ENCODE measurements around the gene NHLRC1.

DNA sequence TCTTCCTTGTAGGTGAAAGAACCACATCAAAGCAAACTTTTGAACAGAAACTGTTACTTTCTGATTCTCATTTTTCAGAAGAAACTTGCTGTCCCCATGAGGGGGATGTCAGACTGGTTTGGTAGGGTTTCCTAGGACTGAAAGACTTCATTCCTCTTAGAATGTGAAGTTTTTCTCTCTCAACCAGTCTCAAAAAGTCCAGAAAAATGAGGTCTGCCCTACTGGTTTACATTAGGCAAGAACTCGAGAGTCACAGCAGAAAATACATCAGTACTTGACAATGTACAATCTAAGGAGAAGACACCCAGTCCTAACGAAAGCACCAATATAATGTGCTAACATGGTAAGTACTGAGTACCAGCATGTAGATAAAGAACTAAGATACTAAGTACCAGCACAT, 12.7 kb upstream of the NHLRC1 start:
- TF ChIP-seq EZH2 (IDR thresholded peaks at IDR 0.05; ENCODE audit: borderline replicate concordance, insufficient read depth, low read length, poor library complexity, severe bottlenecking) (no peak), CTCF (IDR thresholded peaks at IDR 0.05; ENCODE audit: poor library complexity, severe bottlenecking) (no peak), TAF1 (IDR thresholded peaks at IDR 0.05; ENCODE audit: low read depth) (no peak), EP300 (conservative IDR thresholded peaks at IDR 0.05; ENCODE audit: poor library complexity, severe bottlenecking) (no peak), REST (IDR thresholded peaks at IDR 0.05; ENCODE audit: borderline replicate concordance) (no peak), RAD21 (conservative IDR thresholded peaks at IDR 0.05) (no peak), POLR2AphosphoS5 (IDR thresholded peaks at IDR 0.05) (no peak), MXI1 (conservative IDR thresholded peaks at IDR 0.05; ENCODE audit: poor library complexity, severe bottlenecking) (no peak)

Data from neural cell (in vitro differentiated cells).